HG02571 (cell line): ENCODE measurements around the gene PPID.
"Not testable (repeated sequence)": the region's sequence is repeated elsewhere in the genome, so short reads cannot be mapped to it uniquely, and the experiment has no call there.

Experiments used
- ATAC-seq: cut with Tn5 transposase; IDR thresholded peaks from one replicate; pipeline ENCODE4 v1.9.1; 2021; ENCODE audit warnings: mild to moderate bottlenecking, moderate library complexity; ENCODE audit not compliant: unreplicated experiment

The PPID gene

DNA sequence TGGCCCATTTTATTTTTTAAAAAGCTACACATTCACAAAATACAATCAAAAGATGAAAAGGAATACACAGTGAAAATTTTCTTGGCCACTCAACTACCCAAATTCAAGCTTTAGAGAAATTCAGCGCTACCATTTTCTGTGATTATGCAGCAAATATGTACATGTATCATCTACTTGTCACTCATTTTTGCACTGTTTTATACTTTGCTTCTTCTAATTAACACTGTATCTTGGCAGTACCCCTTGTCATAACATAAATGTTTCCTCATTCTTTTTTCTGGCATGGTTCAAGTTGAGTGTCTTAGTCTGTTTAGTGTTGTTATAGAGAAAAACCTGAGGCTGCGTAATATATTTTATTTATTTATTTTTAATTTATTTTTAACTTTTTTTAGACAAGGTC is 15.7 kb upstream of the PPID start:
- no peak for ATAC-seq

DNA sequence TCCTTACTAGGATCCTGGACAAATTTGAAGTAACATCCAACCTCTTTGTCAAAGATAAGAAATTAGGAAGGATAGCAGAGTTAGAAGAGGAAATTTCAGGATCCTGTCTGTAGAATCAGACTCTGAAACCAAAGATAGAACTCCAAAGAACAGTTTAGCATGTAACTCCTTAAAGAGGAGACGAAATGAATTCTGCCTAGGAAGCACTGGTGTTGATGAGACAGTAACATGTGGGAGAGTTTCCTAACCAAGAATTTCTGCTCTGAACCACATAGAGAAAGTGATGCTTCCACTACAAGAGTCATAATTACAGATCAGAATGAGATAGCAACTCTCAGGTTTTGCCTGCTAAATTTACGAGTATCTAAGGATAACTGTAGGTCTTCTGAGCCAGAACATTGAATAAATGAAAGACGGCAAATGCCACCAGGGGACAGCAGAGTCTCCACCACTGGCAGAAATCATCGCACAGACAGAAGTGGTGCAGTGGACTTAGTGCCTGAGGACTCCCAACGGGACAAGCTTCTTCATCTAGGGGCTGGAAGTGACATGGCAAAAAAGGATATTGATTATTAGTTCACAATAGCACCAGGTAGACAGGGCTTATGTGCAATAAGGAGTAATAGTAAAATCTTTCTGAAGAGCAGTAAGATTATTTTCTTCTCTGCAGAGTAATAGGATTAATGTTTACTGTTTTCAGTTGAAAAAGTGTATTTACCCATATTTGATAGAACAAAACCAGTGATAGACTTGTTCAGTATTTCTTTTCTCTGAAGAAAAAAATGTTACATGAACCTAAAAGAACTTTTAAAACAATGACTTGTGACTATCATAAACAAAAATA is 6.7 kb upstream of the PPID start:
- ATAC-seq, result peak; percentile 92

DNA sequence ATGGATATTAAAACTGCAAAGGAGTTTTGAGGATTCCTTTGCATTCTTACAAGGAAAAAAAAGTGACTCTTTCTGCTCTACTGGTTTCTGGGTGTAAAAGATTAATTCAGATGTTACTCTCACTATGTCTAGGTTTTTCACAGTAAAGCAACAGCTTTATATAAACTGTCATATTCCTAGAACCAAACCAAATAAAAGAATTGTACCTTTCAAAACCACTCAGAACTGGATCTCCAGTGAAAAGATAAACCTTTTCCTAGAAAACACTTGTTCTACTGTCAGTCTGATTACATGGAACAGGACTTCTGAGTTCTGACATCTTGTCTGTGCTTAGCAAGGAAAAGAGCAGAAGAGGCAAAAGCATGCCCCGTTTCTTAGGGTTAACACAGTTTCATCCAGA is 5.0 kb upstream of the PPID start:
- ATAC-seq, result no peak

DNA sequence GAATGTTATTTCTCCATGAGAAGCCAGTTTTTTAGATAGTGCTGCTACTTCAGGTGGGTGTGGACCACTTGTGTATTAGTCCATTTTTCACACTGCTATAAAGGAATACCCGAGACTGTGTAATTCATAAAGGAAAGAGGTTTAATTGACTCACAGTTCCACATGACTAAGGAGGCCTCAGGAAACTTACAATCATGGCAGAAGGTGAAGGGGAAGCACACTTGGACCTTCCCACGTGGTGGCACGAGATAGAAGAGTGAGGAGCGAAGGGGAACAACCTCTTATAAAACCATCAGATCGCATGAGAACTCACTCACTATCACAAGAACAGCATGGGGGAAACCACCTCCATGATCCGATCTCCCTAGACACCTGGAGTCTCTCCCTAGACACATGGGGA is 3.4 kb upstream of the PPID start:
- no peak for ATAC-seq

DNA sequence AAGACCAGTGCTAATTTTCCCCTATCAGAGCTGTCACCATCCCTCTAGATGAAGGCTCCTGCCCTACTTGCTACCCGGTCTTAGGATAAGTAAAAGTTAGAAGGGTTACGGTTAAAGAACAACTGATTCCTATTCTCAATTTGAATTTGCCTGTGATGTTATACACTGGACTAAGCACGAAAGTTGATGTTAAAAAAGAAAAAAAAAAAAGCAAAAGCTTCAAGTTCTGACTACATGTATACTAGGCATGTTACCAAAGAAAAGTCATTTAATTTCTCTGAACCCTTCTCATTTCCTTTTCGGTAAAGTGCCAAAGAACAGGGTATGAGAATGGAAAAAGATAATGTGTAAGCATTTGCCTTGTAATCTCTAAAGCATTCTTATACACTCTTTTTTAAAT is 1.4 kb upstream of the PPID start:
- no peak for ATAC-seq

DNA sequence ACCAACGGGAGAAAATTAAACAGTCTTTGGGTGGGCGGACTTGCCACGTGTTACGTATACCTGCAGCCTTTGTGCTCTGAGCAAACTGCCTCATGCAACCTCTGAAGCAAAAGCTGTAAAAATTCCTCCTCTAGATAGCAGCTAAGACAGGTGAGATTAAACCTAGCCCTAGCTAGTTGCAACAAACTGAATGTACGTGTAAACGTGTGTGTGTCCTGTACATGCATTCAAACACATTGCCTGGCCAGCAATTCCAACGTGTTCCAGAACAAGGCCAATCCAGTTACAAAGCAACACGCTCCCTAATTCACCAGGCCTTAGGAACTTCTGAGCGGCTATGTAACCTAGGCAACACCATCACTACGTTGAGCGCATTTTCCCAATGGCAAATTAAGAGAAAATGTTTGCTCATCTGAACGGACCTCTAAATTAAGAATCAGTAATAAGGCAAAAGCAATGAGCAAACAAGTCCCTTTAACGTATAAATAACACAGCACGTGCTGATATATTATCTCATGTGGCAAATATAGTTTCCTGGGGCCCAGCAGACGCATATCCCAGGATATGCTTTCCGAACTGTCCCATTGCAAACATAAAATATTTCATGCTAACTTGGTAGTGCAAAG is 792 bp downstream of the PPID start:
- peak; percentile 6 for ATAC-seq

DNA sequence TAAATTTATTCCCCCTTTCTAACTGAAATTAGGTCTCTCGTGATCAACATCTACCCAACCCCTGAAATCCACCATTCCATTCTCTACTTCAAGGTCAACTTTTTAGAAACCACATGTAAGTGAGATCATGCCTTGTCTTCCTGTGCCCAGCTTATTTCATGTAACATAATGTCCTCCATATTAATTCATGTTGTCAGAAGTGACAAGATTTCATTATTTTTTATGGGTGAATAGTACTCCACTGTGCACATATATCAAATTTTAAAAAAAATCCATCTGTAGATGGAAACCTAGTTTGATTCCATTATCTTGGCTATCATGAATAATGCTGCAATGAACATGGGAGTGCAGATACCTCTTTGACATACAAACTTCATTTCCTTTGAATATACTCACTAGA is 1.5 kb downstream of the PPID start:
- ATAC-seq, result no peak

DNA sequence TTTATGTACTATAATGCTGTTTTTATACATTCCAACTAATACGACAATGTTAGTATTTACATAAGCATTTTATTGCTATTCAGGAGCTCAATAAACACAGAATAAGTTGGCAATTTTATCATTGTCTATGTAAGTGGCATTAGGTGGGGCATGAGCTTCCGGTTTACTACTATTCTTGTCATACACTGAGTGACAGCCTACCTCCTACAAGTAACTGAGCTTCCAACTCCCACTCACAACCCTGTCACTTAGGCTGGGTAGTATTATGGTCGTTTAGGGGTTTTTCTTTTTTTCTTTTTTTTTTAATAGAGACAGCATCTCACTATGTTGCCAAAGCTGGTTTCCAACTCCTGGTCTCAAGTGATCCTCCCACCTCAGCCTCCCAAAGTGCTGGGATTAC is 7.4 kb downstream of the PPID start:
- no peak for ATAC-seq

DNA sequence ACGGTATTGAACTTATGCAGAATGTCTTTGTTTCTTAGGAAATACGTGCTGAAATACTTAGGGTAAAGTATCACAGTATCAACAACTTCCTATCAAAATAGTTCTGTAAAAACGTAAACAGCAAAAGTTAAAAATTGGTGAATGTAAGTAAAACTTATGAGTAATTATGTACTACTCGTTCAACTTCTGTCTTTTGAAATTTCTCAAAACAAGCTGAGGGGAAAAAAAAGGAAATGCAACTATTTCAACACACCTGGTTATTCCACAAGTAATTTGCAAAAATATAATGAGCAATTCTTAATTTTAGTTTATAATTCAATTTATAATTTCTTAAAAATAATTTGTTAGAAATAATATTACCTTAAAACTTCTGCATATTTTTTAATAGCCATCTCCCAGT is 8.3 kb downstream of the PPID start:
- ATAC-seq, result no peak

DNA sequence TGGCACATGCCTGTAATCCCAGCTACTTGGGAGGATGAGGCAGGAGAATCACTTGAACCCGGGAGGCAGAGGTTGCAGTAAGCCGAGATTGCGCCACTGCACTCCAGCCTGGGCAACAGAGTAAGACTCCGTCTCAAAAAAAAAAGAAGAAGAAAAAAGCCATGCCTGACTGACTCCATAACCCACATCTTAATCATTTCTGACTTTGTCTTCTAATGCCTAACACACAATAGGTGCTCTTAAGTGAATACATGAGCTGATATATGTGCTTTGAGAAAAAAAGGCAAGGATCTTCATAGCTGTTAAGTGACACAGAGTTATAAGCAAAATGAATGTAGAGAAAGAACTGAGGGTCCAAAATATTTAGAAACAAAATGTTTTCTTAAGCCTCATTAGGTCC is 10.6 kb downstream of the PPID start:
- not testable (repeated sequence) for ATAC-seq

DNA sequence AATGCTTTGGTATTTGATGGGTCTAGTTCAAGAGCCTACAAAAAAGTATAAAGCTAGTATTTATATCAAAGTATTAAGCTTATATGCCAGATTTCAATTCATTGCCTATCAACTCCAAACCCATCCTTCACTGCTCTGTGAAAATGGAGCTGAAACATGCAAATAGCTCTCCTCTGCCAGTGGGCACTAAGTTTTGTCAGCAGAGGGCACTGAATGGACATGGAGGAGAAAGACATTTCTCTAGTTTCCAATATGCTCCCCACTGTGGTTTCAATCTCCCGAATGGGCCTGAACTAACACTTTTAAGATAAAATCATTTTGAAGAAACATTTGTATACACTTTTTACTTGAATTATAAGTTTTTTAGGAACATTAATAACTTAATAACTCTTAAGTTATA is 12.4 kb downstream of the PPID start:
- no peak for ATAC-seq

DNA sequence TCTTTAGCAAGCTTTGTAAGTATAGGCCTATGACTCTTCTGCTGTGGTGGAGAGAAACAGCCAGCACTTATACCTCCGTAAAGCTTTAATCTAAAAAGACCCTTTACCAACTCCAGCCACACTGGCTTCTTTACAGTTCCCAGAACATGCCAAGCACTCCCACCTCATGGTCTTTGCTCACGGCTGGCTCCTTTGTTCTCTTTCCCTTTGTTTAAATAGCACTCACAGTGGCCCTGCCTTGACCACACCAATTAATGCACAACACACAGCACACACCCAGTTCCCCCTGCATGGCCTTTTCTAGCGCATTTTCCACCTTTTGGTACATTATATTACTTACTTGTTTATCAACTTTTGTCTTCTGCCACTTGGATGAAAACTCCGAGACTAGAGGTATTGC is 18.9 kb downstream of the PPID start:
- no peak for ATAC-seq

DNA sequence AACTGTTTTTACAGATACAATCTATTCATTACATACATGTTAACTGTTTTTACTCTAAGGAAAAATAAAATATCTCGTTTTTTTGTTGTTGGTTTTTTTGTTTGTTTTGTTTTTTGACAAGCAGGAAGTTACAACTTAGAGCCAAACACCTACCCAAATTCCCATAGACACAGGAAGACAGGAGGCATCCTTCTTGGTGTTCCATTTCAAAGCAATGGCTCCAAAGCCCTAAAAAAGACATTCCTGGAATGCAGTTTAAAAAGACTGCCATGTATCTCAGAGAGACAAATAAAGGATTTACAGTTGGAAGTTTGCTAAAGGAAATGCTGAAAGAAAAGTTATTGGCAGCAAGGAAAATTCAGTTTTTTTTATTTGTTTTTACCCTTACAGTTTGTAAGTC is 34.4 kb downstream of the PPID start:
- no peak for ATAC-seq

DNA sequence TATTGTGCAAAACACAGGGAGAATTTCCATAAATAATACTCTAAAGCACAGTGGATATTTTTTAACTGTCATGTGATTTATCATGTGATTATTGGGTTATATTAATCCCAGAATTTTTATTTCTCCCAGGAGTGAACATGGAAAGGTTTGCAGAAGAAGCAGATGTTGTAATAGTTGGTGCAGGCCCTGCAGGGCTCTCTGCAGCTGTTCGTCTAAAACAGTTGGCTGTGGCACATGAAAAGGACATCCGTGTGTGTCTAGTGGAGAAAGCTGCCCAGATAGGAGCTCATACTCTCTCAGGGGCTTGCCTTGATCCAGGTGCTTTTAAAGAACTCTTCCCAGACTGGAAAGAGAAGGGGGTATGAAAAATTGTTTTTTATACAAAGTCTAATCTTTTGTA is 41.1 kb downstream of the PPID start:
- no peak for ATAC-seq

DNA sequence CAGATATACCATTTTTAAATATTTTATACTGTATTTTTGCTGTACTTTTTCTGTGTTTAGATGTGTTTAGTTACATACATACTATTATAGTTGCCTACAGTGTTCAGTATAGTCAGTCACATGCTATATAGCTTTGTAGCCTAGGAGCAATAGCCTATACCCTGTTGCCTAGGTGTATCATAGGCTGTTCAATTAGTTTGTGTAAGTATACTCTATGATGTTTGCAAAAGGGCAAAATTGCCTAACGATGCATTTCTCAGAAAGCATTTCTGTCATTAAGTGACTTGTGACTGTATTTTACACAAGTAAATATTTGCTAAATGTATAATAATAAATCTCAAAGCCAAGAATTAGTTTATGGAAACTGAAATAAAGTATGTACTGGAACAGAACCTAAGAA is 41.6 kb downstream of the PPID start:
- ATAC-seq, result no peak

DNA sequence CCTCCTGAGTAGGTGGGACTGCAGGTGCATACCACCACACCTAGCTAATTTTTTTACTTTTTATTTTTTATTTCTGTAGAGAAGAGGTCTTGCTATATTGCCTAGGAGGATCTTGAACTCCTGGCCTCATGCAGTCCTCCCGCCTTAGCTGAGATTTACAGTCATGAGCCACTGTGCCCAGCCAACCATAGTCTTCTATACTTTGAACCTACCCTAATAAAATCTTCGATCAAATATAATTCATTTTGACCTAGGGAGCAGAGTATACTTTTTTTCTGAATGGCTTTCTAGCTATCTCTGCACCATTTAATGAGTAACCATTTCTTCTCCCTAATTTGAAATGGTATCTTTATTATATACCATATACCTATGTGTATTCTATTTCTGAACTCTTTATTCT is 44.4 kb downstream of the PPID start:
- ATAC-seq, result no peak

DNA sequence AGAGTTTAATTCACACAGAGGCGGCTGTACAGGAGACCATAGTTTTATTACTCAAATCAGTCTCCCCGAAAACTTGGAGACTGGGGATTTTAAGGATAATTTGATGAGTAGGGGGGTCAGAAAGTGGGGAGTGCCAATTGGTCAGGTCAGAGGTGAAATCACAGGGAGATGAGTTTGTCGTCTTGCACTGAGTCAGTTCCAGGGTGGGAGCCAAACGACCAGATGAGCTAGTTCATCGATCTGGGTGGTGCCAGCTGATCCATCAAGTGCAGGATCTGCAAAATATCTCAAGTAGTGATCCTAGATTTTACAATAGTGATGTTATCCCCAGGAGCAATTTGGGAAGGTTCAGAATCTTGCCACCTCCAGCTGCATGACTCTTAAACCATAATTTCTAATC is 47.1 kb downstream of the PPID start:
- no peak for ATAC-seq

DNA sequence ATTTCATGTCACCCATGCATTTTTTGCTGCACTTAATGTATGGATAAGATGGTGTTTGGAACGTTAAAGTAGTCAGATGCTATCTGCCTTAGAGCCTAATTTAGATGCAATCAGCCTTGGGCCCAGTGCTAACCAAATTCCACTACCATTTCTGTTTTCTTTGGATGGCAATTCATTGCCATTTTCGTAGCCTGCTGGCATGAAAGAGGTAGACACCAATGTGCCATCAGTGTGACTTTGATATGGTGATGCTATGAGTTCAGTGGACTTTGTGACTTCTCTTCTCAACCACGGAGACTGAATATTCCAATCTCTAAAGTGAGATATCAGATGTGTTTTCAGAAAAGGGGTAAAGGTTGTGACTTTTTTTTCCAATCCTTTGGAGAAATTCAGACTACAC is 49.6 kb downstream of the PPID start:
- no peak for ATAC-seq

DNA sequence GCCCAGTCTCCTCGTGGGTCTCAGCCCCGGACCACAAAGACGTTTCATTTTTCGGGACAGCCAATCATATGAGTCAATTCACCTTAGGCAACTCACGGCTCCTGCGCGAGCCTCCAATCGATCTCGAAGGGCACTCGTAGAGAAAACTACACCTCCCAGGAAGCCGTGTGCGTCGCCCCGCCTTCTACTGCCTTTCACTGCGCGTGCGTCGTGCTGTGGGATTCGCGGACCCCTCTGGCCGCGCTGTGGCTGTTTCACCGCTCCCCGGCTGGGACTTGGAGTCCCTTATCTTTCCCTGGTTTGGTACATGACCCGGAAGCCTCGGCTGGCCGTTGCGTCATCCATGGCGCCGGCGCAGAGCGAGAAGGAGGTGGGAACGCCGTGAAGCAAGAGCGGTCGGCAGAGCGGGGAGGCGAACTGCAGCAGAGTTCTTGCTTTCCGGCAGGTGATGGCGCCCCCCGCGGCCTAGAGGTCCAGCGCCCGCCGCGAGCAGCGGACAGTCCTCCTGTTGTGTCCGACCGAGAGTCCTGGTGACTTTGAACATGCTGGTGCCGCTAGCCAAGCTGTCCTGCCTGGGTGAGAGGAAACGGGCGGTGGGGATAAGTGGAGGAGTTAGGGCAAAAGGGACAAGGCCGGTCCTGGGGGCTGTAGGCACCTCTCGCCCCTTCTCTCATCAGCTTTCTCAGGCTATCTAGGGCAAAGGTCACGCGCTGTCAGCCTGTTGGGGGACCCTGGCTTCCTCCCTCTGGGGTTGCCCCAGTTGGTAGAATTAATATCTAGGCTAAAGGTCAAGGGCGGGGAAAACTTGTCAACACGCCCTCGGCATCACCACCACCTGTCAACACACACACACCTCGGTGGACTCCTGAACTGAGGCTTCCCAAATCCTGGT is 51.0 kb downstream of the PPID start, which contains the start of gene ETFDH:
Gene ETFDH, plus strand, starts transcription at position 382 of the 892 bp plus-strand sequence. Its CDS starts 161 bp downstream, at position 543.
- peak; percentile 86 for ATAC-seq

DNA sequence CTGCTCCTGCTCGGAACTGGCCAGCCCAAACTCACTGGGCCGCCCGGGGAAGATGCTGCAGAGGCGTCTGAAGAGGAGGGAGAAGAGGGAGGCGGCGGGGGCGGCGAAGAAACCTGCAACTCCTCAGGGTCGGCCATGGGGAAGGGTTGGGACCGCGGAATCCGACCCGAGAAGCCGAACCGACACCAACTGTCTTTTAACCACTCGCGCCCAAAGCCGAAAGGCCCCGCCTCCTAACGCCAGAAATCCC is 51.6 kb downstream of the PPID start, which contains the start of gene C4orf46:
Gene C4orf46, minus strand, starts transcription at position 223 of the 250 bp plus-strand sequence. Its CDS starts 86 bp downstream, at position 137.
- ATAC-seq, result no peak

DNA sequence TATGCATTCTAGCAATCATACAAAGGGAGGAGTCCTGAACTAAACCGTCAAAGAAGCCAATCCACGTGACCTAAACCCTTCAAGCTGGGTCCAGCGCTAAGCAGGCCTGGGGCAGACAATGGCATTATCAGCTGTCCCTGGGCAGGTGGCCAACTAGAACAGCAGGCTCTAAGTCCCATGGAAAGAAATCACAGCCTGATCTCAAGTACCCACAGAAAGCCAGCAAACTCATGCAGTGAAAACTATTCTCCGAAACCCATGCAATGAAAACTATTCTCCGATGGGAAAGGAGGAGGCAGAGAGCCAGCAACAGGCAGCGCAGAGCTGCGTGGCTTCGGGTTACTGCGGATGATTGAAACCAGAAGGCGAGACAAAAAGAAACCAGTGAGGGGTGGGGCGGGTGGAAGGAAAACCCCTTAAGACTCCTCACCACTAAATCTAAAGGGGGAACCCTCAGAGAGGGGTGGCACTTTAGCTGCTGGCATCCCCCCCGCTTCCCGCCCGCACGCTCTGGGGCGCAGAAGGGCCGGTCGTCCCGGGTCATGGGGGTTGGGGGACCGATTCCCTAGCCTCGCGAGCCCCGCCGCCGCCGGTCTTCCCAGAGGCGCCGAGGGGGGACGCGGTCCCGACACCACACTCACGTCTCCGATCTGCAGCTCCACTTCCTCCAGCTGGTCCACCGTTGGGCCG is 52.1 kb downstream of the PPID start:
- ATAC-seq, result peak; percentile 27
